ENCODE measurements around the gene CHD9. TPM values are rescaled to one million over a fixed set of nuclear protein-coding genes. Genes with fewer than 3 reads are reported as not detected.
A peak's percentile ranks its signal among the peaks of the same experiment; 100 is the strongest.

CHD9 gene
- total RNA-seq, 4 donors from 2014 or later: 46.8 to 85.5 (median 55.6) TPM

GRCh38 chr16:53055541-53056391 lies 975 bp downstream of the CHD9 start:
- peak; percentile 16 for ATAC-seq
- WGBS, 2 donors (ENCODE audit: low coverage in 1 of 2): 10 to 29% methylated on average over 2 to 7 of the region's 10 CpGs
- Histone ChIP-seq H3K27ac (peak overlapping the region; percentile 40 to 85 (median 84)), H3K9me3 (no peaks in the 10 kb centered on the region), H3K4me1 (peaks cover 0 to 43% (median 5%) of the 10 kb centered on the region in 3 donors), H3K36me3 (no peaks in the 10 kb centered on the region), H3K4me3 (peak overlapping the region; percentile 39 to 69), H3K27me3 (no peaks in the 10 kb centered on the region)
- TF ChIP-seq POLR2AphosphoS5 (IDR thresholded peaks at IDR 0.05) (no peak), CTCF (IDR thresholded peaks at IDR 0.05) (no peak), POLR2A (IDR thresholded peaks at IDR 0.05) (no peak), EP300 (IDR thresholded peaks at IDR 0.05) (no peak)

GRCh38 chr16:53056392-53056881 lies 1.6 kb downstream of the CHD9 start:
- ATAC-seq: peak; percentile 13
- H3K4me1 ChIP-seq: peaks cover 0 to 43% (median 5%) of the 10 kb centered on the region in 3 donors
- H3K27ac ChIP-seq: peak overlapping the region; percentile 40 to 85 (median 84)
- H3K27me3 ChIP-seq: no peaks in the 10 kb centered on the region
- TF ChIP-seq CTCF (IDR thresholded peaks at IDR 0.05) (no peak), POLR2AphosphoS5 (IDR thresholded peaks at IDR 0.05) (no peak), POLR2A (IDR thresholded peaks at IDR 0.05) (no peak), EP300 (IDR thresholded peaks at IDR 0.05) (no peak)
- 52 to 65% methylated on average over 7 to 8 of the region's 8 CpGs for WGBS, 2 donors (ENCODE audit: low coverage in 1 of 2)
- H3K9me3 ChIP-seq: no peaks in the 10 kb centered on the region
- no peaks in the 10 kb centered on the region for H3K36me3 ChIP-seq
- peak overlapping the region in 1 of 2 donors; percentile 69 for H3K4me3 ChIP-seq

GRCh38 chr16:53057658-53058057 lies 2.9 kb downstream of the CHD9 start:
- Histone ChIP-seq H3K36me3 (no peaks in the 10 kb centered on the region), H3K27ac (no peak overlapping the region), H3K27me3 (no peaks in the 10 kb centered on the region), H3K4me3 (no peak overlapping the region), H3K9me3 (no peaks in the 10 kb centered on the region), H3K4me1 (peaks cover 0 to 53% (median 7%) of the 10 kb centered on the region in 3 donors)
- TF ChIP-seq POLR2A (IDR thresholded peaks at IDR 0.05): no peak
- TF ChIP-seq POLR2AphosphoS5 (IDR thresholded peaks at IDR 0.05): no peak
- no peak for TF ChIP-seq EP300 (IDR thresholded peaks at IDR 0.05)
- no peak for TF ChIP-seq CTCF (IDR thresholded peaks at IDR 0.05)
- ATAC-seq: no peak
- 69 to 94% methylated on average over 8 of the region's 8 CpGs for WGBS, 2 donors (ENCODE audit: low coverage in 1 of 2)

GRCh38 chr16:53058441-53058840 lies 3.6 kb downstream of the CHD9 start:
- peaks cover 0 to 53% (median 7%) of the 10 kb centered on the region in 3 donors for H3K4me1 ChIP-seq
- H3K9me3 ChIP-seq: no peaks in the 10 kb centered on the region
- no peaks in the 10 kb centered on the region for H3K27me3 ChIP-seq
- H3K27ac ChIP-seq: no peak overlapping the region
- ATAC-seq: no peak
- H3K4me3 ChIP-seq: no peak overlapping the region
- TF ChIP-seq POLR2A (IDR thresholded peaks at IDR 0.05): no peak
- TF ChIP-seq POLR2AphosphoS5 (IDR thresholded peaks at IDR 0.05): no peak
- no peak for TF ChIP-seq CTCF (IDR thresholded peaks at IDR 0.05)
- no peak for TF ChIP-seq EP300 (IDR thresholded peaks at IDR 0.05)
- H3K36me3 ChIP-seq: no peaks in the 10 kb centered on the region
- WGBS, 2 donors (ENCODE audit: low coverage in 1 of 2): 80 to 86% methylated on average over 1 to 5 of the region's 5 CpGs
